ENCODE results near the gene LEF1. TPM values are rescaled to one million over a fixed set of nuclear protein-coding genes. Genes with fewer than 3 reads are reported as not detected.

The LEF1 gene
- total and polyA plus RNA-seq, 2 donors (not counting 1 experiment from before 2014, with no cell fraction given): 2.4 to 5.1 TPM

DNA sequence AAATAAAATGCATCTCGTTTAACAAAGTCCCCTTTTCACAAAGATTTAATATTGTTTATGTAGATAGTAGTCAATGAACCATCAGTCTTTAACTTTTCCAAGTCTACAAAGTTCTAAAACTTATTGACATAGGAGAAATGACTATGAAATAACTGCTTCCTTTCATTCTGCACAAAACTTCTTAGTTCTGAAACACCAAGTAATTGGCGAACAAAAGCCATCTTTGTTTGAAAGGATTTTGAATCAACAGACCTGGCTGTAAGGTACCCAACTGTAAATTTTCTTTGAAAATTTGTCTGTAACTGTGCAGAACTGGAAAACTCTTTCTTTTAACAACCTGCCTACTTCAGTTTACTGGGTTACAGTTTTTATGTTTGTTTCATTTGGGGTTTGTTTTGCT lies 25.9 kb downstream of the LEF1 start:
- no peaks in the 10 kb centered on the region for H3K9me3 Mint-ChIP-seq (ENCODE audit: insufficient read depth)
- ChIA-PET POLR2A (no interaction called here), CTCF (no interaction called here)
- Histone ChIP-seq H3K4me3 (ENCODE audit: control extremely low read depth in 1 of 5, extremely low read depth in 1 of 5, insufficient read depth in 1 of 5, low read depth in 2 of 5, low read length in 4 of 5) (no peak overlapping the region), H3K27ac (ENCODE audit: low read length in 2 of 2) (no peak overlapping the region), H3K79me2 (ENCODE audit: control insufficient read depth, insufficient read depth, low read length) (no peaks in the 10 kb centered on the region), H3K27me3 (replicated peaks in 1 of 4; ENCODE audit: control extremely low read depth in 1 of 4, control insufficient read depth in 3 of 4, insufficient read depth in 4 of 4, low read length in 3 of 4) (peaks cover 0 to 3% (median 0%) of the 10 kb centered on the region in 4 experiments), H3K9me3 (ENCODE audit: control extremely low read depth in 1 of 3, control insufficient read depth in 2 of 3, insufficient read depth in 1 of 3, low read length in 2 of 3) (no peaks in the 10 kb centered on the region), H3K4me1 (ENCODE audit: control insufficient read depth in 2 of 2, insufficient read depth in 2 of 2, low read length in 2 of 2) (no peaks in the 10 kb centered on the region), H3K36me3 (replicated peaks in 1 of 2; ENCODE audit: control extremely low read depth in 1 of 2, control insufficient read depth in 1 of 2, extremely low read depth in 1 of 2, insufficient read depth in 2 of 2, low read length in 1 of 2) (peaks cover 0 to 2% of the 10 kb centered on the region in 2 experiments), H3K4me2 (replicated peaks; ENCODE audit: low read depth, low read length, poor library complexity, severe bottlenecking) (no peak overlapping the region), H4K20me1 (ENCODE audit: control insufficient read depth, insufficient read depth, low read length, poor library complexity, severe bottlenecking) (no peaks in the 10 kb centered on the region), H2AFZ (ENCODE audit: insufficient read depth, low read depth, low read length, poor library complexity, severe bottlenecking) (no peak overlapping the region), H3K9ac (ENCODE audit: low read length) (no peak overlapping the region)
- H3K4me3 Mint-ChIP-seq: no peak overlapping the region
- no peak overlapping the region for H3K27ac Mint-ChIP-seq
- WGBS (ENCODE audit: insufficient coverage): no CpG with 5 or more reads among the region's 2 CpGs
- peaks cover 24% of the 10 kb centered on the region for H3K27me3 Mint-ChIP-seq
- TF ChIP-seq, protein P1, sequence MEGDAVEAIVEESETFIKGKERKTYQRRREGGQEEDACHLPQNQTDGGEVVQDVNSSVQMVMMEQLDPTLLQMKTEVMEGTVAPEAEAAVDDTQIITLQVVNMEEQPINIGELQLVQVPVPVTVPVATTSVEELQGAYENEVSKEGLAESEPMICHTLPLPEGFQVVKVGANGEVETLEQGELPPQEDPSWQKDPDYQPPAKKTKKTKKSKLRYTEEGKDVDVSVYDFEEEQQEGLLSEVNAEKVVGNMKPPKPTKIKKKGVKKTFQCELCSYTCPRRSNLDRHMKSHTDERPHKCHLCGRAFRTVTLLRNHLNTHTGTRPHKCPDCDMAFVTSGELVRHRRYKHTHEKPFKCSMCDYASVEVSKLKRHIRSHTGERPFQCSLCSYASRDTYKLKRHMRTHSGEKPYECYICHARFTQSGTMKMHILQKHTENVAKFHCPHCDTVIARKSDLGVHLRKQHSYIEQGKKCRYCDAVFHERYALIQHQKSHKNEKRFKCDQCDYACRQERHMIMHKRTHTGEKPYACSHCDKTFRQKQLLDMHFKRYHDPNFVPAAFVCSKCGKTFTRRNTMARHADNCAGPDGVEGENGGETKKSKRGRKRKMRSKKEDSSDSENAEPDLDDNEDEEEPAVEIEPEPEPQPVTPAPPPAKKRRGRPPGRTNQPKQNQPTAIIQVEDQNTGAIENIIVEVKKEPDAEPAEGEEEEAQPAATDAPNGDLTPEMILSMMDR (IDR thresholded peaks at IDR 0.05): no peak
- TF ChIP-seq EZH2 (IDR thresholded peaks at IDR 0.05; ENCODE audit: borderline replicate concordance, insufficient read depth, low read depth, low read length, poor library complexity, severe bottlenecking): no peak
- ATAC-seq (ENCODE audit: low read depth) (no peak), DNase-seq (no peak)
- intact Hi-C loops (cut with micrococcal nuclease): no loop called here
- H3K4me1 Mint-ChIP-seq: peaks cover 2% of the 10 kb centered on the region

- H3K9ac ChIP-seq (ENCODE audit: low read length): no peak overlapping the region
- no peak for ATAC-seq (ENCODE audit: low read depth)
- H3K4me1 Mint-ChIP-seq: peaks cover 2% of the 10 kb centered on the region
- H3K36me3 ChIP-seq (replicated peaks in 1 of 2; ENCODE audit: control extremely low read depth in 1 of 2, control insufficient read depth in 1 of 2, extremely low read depth in 1 of 2, insufficient read depth in 2 of 2, low read length in 1 of 2): peaks cover 0 to 2% of the 10 kb centered on the region in 2 experiments
- peaks cover 24% of the 10 kb centered on the region for H3K27me3 Mint-ChIP-seq
- 72% methylated on average over 7 of the region's 12 CpGs for WGBS (ENCODE audit: insufficient coverage)
- DNase-seq: no peak
- ChIA-PET CTCF (no interaction called here), POLR2A (no interaction called here)
- no peak overlapping the region for H3K4me3 ChIP-seq (ENCODE audit: control extremely low read depth in 1 of 5, extremely low read depth in 1 of 5, insufficient read depth in 1 of 5, low read depth in 2 of 5, low read length in 4 of 5)
- H3K27ac Mint-ChIP-seq: no peak overlapping the region
- no peak overlapping the region for H3K27ac ChIP-seq (ENCODE audit: low read length in 2 of 2)
- H3K27me3 ChIP-seq (replicated peaks in 1 of 4; ENCODE audit: control extremely low read depth in 1 of 4, control insufficient read depth in 3 of 4, insufficient read depth in 4 of 4, low read length in 3 of 4): peaks cover 0 to 3% (median 0%) of the 10 kb centered on the region in 4 experiments
- H4K20me1 ChIP-seq (ENCODE audit: control insufficient read depth, insufficient read depth, low read length, poor library complexity, severe bottlenecking): no peaks in the 10 kb centered on the region
- intact Hi-C loops (cut with micrococcal nuclease): no loop called here
- TF ChIP-seq EZH2 (IDR thresholded peaks at IDR 0.05; ENCODE audit: borderline replicate concordance, insufficient read depth, low read depth, low read length, poor library complexity, severe bottlenecking): no peak
- TF ChIP-seq, protein P1 (IDR thresholded peaks at IDR 0.05): no peak
- H3K79me2 ChIP-seq (ENCODE audit: control insufficient read depth, insufficient read depth, low read length): no peaks in the 10 kb centered on the region
- H3K4me2 ChIP-seq (replicated peaks; ENCODE audit: low read depth, low read length, poor library complexity, severe bottlenecking): no peak overlapping the region
- no peak overlapping the region for H3K4me3 Mint-ChIP-seq
- no peaks in the 10 kb centered on the region for H3K9me3 ChIP-seq (ENCODE audit: control extremely low read depth in 1 of 3, control insufficient read depth in 2 of 3, insufficient read depth in 1 of 3, low read length in 2 of 3)
- no peaks in the 10 kb centered on the region for H3K9me3 Mint-ChIP-seq (ENCODE audit: insufficient read depth)
- no peak overlapping the region for H2AFZ ChIP-seq (ENCODE audit: insufficient read depth, low read depth, low read length, poor library complexity, severe bottlenecking)
- no peaks in the 10 kb centered on the region for H3K4me1 ChIP-seq (ENCODE audit: control insufficient read depth in 2 of 2, insufficient read depth in 2 of 2, low read length in 2 of 2)
Measured at GRCh38 chr4:108141213-108141950, 27.4 kb downstream of the LEF1 start.

All from B cell (primary cell).